PC-9 (cell line): Measurements from ENCODE around the gene CRTC3. TPM values are rescaled to one million over a fixed set of nuclear protein-coding genes. Genes with fewer than 3 reads are reported as not detected.

ENCODE experiments used
- BruUV-seq: library from RNA; stranded (reverse); fragments of 400-500 nt; replicated peaks from 2 replicates; lab custom pipeline; 2021; lab: Mats Ljungman, UMichigan
- CTCF ChIA-PET: fragments of 300-600 bp; sonication (Branson Sonifier 250); formaldehyde crosslinking; loops from one replicate; lab custom pipeline; 2022; ENCODE audit warnings: antibody characterized with exemption; lab: Charles Lee
- POLR2A ChIA-PET: fragments of 300-600 bp; sonication (Branson Sonifier 250); formaldehyde crosslinking; loops from one replicate; lab custom pipeline; 2022; ENCODE audit warnings: antibody characterized with exemption; ENCODE audit not compliant: unreplicated experiment; lab: Charles Lee
- DNase-seq, 2 experiments: peaks; one replicate each; pipeline versions ENCODE4 v3.0.0 to v3.0.0-alpha.2; 2015 to 2022; ENCODE audit warnings: mixed read lengths in 1 of 2
- H2AFZ ChIP-seq: fragments of 200-600 bp; sonication (generic); 2 replicates; pipeline ENCODE4 v1.8.1; 2017; ENCODE audit warnings: antibody characterized with exemption
- H3F3A ChIP-seq: fragments of 200-600 bp; sonication (generic); 2 replicates; pipeline ENCODE4 v1.8.1; 2017; ENCODE audit warnings: antibody characterized with exemption, mild to moderate bottlenecking, low read depth; ENCODE audit not compliant: insufficient read depth
- H3K27ac ChIP-seq: fragments of 200-600 bp; sonication (generic); 2 replicates; pipeline ENCODE4 v1.6.1; 2016; ENCODE audit warnings: mixed run types
- H3K27me3 ChIP-seq: fragments of 200-600 bp; sonication (generic); 2 replicates; pipeline ENCODE4 v1.6.1; 2016; ENCODE audit warnings: low read depth, mixed run types; ENCODE audit not compliant: insufficient read depth
- H3K36me3 ChIP-seq: fragments of 200-600 bp; sonication (generic); 2 replicates; pipeline ENCODE4 v1.6.1; 2016; ENCODE audit warnings: low read depth, mixed run types
- H3K4me1 ChIP-seq: fragments of 200-600 bp; sonication (generic); replicated peaks from 2 replicates; pipeline ENCODE4 v1.6.1; 2016; ENCODE audit warnings: mixed run types; ENCODE audit not compliant: insufficient read depth
- H3K4me2 ChIP-seq: fragments of 200-600 bp; sonication (generic); 2 replicates; pipeline ENCODE4 v1.6.1; 2017; ENCODE audit warnings: mixed run types
- H3K4me3 ChIP-seq: fragments of 200-600 bp; sonication (generic); 2 replicates; pipeline ENCODE4 v1.6.1; 2016; ENCODE audit warnings: mixed run types
- H3K79me2 ChIP-seq: fragments of 200-600 bp; sonication (generic); 2 replicates; pipeline ENCODE4 v1.6.1; 2017; ENCODE audit warnings: low read depth, mixed run types
- H3K9me2 ChIP-seq: fragments of 200-600 bp; sonication (generic); 2 replicates; pipeline ENCODE4 v1.8.1; 2017; ENCODE audit warnings: mild to moderate bottlenecking; ENCODE audit not compliant: insufficient read depth
- H3K9me3 ChIP-seq: fragments of 200-600 bp; sonication (generic); 2 replicates; pipeline ENCODE4 v1.8.1; 2016; ENCODE audit warnings: low read depth; ENCODE audit not compliant: insufficient read depth
- H4K20me1 ChIP-seq: fragments of 200-600 bp; sonication (generic); 2 replicates; pipeline ENCODE4 v1.8.1; 2017; ENCODE audit not compliant: insufficient read depth
- CTCF ChIP-seq: fragments of 200-600 bp; sonication (generic); conservative IDR thresholded peaks from 2 replicates; pipeline ENCODE4 v1.6.1; 2017; ENCODE audit warnings: mixed run types, antibody characterized with exemption, mild to moderate bottlenecking, moderate library complexity
- EZH2 ChIP-seq: fragments of 200-600 bp; sonication (generic); IDR thresholded peaks from 2 replicates; pipeline ENCODE4 v1.8.0; 2017; ENCODE audit warnings: antibody characterized with exemption, low read depth
- intact Hi-C: fragments of 100-400 bp; cut with micrococcal nuclease; formaldehyde crosslinking; loops from one replicate; pipeline ENCODE4 v1.10.0; 2022; ENCODE audit not compliant: unreplicated experiment
- total RNA-seq: library from RNA; stranded (reverse); gene quantifications from 2 replicates; pipeline ENCODE4 v1.2.3, GENCODE V29; 2021

Gene CRTC3
- total RNA-seq, 1 experiment from 2014 or later = 18.6 TPM

GRCh38 chr15:90585863-90586262 lies 56.1 kb downstream of the CRTC3 start:
- ChIA-PET POLR2A (interaction anchor here (0.7 kb wide), 1 partner anchor 9 kb away, joined by 5 read pairs; no protein-coding TSS in a partner anchor), CTCF (interaction anchor here (0.5 to 0.6 kb wide), 3 partner anchors 70 to 271 kb away, joined by 3 to 5 read pairs (median 3); no protein-coding TSS in a partner anchor)
- no peak for DNase-seq
- Histone ChIP-seq H3K4me1 (no peaks in the 10 kb centered on the region), H3F3A (no peaks in the 10 kb centered on the region; the same call in 1 of the 2 replicates), H3K4me3 (no peak overlapping the region), H3K79me2 (no peaks in the 10 kb centered on the region), H3K27ac (no peak overlapping the region), H3K4me2 (no peak overlapping the region), H3K9me2 (no peaks in the 10 kb centered on the region), H3K9me3 (no peaks in the 10 kb centered on the region), H3K36me3 (no peaks in the 10 kb centered on the region), H3K27me3 (no peaks in the 10 kb centered on the region), H2AFZ (no peak overlapping the region), H4K20me1 (no peaks in the 10 kb centered on the region)
- intact Hi-C loops = no loop called here
- TF ChIP-seq CTCF = no peak
- no peak for TF ChIP-seq EZH2
- no TSS peak for BruUV-seq

- intact Hi-C loops = no loop called here
- H3K4me3 ChIP-seq = no peak overlapping the region
- H3K4me1 ChIP-seq = peaks cover 5% of the 10 kb centered on the region
- H3K27ac ChIP-seq = no peak overlapping the region
- peaks cover 8% of the 10 kb centered on the region; the same call in 1 of the 2 replicates for H3F3A ChIP-seq
- H3K79me2 ChIP-seq = no peaks in the 10 kb centered on the region
- POLR2A ChIA-PET = no interaction called here
- DNase-seq = no peak
- no peaks in the 10 kb centered on the region for H3K36me3 ChIP-seq
- CTCF ChIA-PET = no interaction called here
- no peak for TF ChIP-seq EZH2
- no peak for TF ChIP-seq CTCF
- no peaks in the 10 kb centered on the region for H3K9me2 ChIP-seq
- H4K20me1 ChIP-seq = no peaks in the 10 kb centered on the region
- no peaks in the 10 kb centered on the region for H3K27me3 ChIP-seq
- no peak overlapping the region for H3K4me2 ChIP-seq
- no peak overlapping the region for H2AFZ ChIP-seq
- H3K9me3 ChIP-seq = no peaks in the 10 kb centered on the region
- BruUV-seq = no TSS peak
Measured at GRCh38 chr15:90586948-90587347, 57.2 kb downstream of the CRTC3 start.

GRCh38 chr15:90588427-90588826 lies 58.7 kb downstream of the CRTC3 start:
- CTCF ChIA-PET = no interaction called here
- TF ChIP-seq CTCF (no peak), EZH2 (no peak)
- Histone ChIP-seq H3K9me2 (no peaks in the 10 kb centered on the region), H3F3A (peaks cover 20% of the 10 kb centered on the region), H3K4me3 (no peak overlapping the region), H3K9me3 (no peaks in the 10 kb centered on the region), H3K79me2 (no peaks in the 10 kb centered on the region; the same call in 1 of the 2 replicates), H4K20me1 (no peaks in the 10 kb centered on the region), H2AFZ (no peak overlapping the region), H3K27me3 (no peaks in the 10 kb centered on the region), H3K27ac (no peak overlapping the region), H3K4me2 (no peak overlapping the region), H3K4me1 (peaks cover 19% of the 10 kb centered on the region), H3K36me3 (no peaks in the 10 kb centered on the region)
- no TSS peak for BruUV-seq
- intact Hi-C loops = no loop called here
- DNase-seq = no peak
- POLR2A ChIA-PET = no interaction called here
